GM12878 (cell line): ENCODE results near the gene GARIN3.

Experiments used
- CEBPZ ChIP-seq: fragments of 150-350 bp; IDR thresholded peaks from 2 replicates; pipeline ENCODE4 v1.6.1; 2016; ENCODE audit warnings: low read depth, low read length
- CHD2 ChIP-seq: IDR thresholded peaks from 2 replicates; pipeline ENCODE4 v1.6.1; 2011; ENCODE audit warnings: low read depth, low read length, improper control_type of control experiment, borderline replicate concordance
- CTCF ChIP-seq, 3 experiments: IDR thresholded peaks in 2 of 3; conservative IDR thresholded peaks in 1 of 3; 2 replicates each; pipeline ENCODE4 v1.5.1; 2011; ENCODE audit warnings: low read depth in 3 of 3, low read length in 3 of 3, mild to moderate bottlenecking in 3 of 3, control low read depth in 2 of 3, moderate library complexity in 2 of 3, inconsistent platforms in 1 of 3, mixed read lengths in 1 of 3; ENCODE audit not compliant: control insufficient read depth in 2 of 3, insufficient read depth in 1 of 3; ENCODE audit errors: extremely low read depth in 1 of 3
- EZH2 ChIP-seq: IDR thresholded peaks from 2 replicates; pipeline ENCODE4 v1.6.1; 2012; ENCODE audit warnings: low read depth, mild to moderate bottlenecking, control low read depth, inconsistent platforms, low read length, borderline replicate concordance; ENCODE audit not compliant: control insufficient read depth
- FOS ChIP-seq: IDR thresholded peaks from 3 replicates; pipeline ENCODE4 v1.6.1; 2011; ENCODE audit warnings: borderline replicate concordance; ENCODE audit not compliant: insufficient read length; ENCODE audit errors: extremely low read depth
- MAX ChIP-seq: IDR thresholded peaks from 2 replicates; pipeline ENCODE4 v1.6.1; 2012; ENCODE audit warnings: low read depth, low read length, improper control_type of control experiment
- MEF2A ChIP-seq: IDR thresholded peaks from 2 replicates; pipeline ENCODE4 v1.6.1; 2011; ENCODE audit warnings: low read depth, mild to moderate bottlenecking, low read length, moderate library complexity; ENCODE audit not compliant: insufficient read depth
- YBX1 ChIP-seq: fragments of 450-650 bp; IDR thresholded peaks from 2 replicates; pipeline ENCODE4 v1.6.1; 2016; ENCODE audit warnings: antibody characterized with exemption
- ZSCAN29 ChIP-seq: fragments of 450-650 bp; IDR thresholded peaks from 2 replicates; pipeline ENCODE4 v1.6.1; 2017; ENCODE audit warnings: mild to moderate bottlenecking, moderate library complexity

GRCh38 chr5:157175071-157175612 lies 9.1 kb upstream of the GARIN3 start:
- no peak for TF ChIP-seq CEBPZ
- no peak for TF ChIP-seq MEF2A
- no peak for TF ChIP-seq YBX1
- TF ChIP-seq CHD2, result no peak
- no peak for TF ChIP-seq MAX
- no peak for TF ChIP-seq CTCF (IDR thresholded peaks at IDR 0.05 in 2 of 3, conservative IDR thresholded peaks at IDR 0.05 in 1 of 3; ENCODE audit: control insufficient read depth in 2 of 3, extremely low read depth in 1 of 3, insufficient read depth in 1 of 3, low read depth in 3 of 3, low read length in 3 of 3)
- TF ChIP-seq FOS, result no peak
- no peak for TF ChIP-seq ZSCAN29
- TF ChIP-seq EZH2, result no peak
